Caki2 (cell line): ENCODE data around the gene PCSK1N. TPM values are rescaled to one million over a fixed set of nuclear protein-coding genes. Genes with fewer than 3 reads are reported as not detected.
"Not testable (repeated sequence)": the region's sequence is repeated elsewhere in the genome, so short reads cannot be mapped to it uniquely, and the experiment has no call there.

Source experiments
- DNase-seq: peaks from one replicate; pipeline ENCODE4 v3.0.0-alpha.2; 2015; ENCODE audit warnings: low read depth
- in situ Hi-C: cut with HindIII; loops from 2 replicates; pipeline ENCODE4 v1.10.0; 2016; ENCODE audit warnings: low sequenced_read_pairs, low pct_unique_long_range_greater_than_20kb, mixed read lengths
- total RNA-seq: library from RNA; depleted of rRNA; stranded (reverse); fragments of >200 nt; shearing (Covaris generic); gene quantifications from 2 replicates; pipeline ENCODE4 v1.2.3, GENCODE V29; 2014; ENCODE audit warnings: low replicate concordance; rRNA removed

PCSK1N gene
- 93.6 and 112 TPM in 2 replicates for total RNA-seq

GRCh38 chrX:48835524-48836329 is at the start of gene PCSK1N:
Gene PCSK1N, minus strand, starts transcription at chrX:48835610. Its CDS starts 78 bp downstream, at chrX:48835532.
- in situ Hi-C loops, result no loop called here
- peak; percentile 68 for DNase-seq

GRCh38 chrX:48883729-48884128 is 48.3 kb upstream of the PCSK1N start:
- in situ Hi-C loops, result no loop called here
- no peak for DNase-seq

- in situ Hi-C loops, DNase-seq: not testable (repeated sequence)
These were observed 41.5 kb upstream of the PCSK1N start for GRCh38 chrX:48876944-48877343.

- DNase-seq, in situ Hi-C loops: not testable (repeated sequence)
These were observed 36.6 kb upstream of the PCSK1N start for GRCh38 chrX:48872017-48872416.

GRCh38 chrX:48864210-48864609 is 28.8 kb upstream of the PCSK1N start:
- in situ Hi-C loops, result no loop called here
- peak; percentile 83 for DNase-seq

- DNase-seq, result peak; percentile 29
- in situ Hi-C loops, result no loop called here
These were observed 19.5 kb upstream of the PCSK1N start for GRCh38 chrX:48854898-48855297.

GRCh38 chrX:48854121-48854804 is 18.9 kb upstream of the PCSK1N start:
- in situ Hi-C loops, DNase-seq: not testable (repeated sequence)

- DNase-seq, in situ Hi-C loops: not testable (repeated sequence)
These were observed 18.1 kb upstream of the PCSK1N start for GRCh38 chrX:48853494-48853893.

GRCh38 chrX:48852857-48853256 is 17.4 kb upstream of the PCSK1N start:
- DNase-seq, result no peak
- in situ Hi-C loops, result no loop called here

- in situ Hi-C loops, result no loop called here
- no peak for DNase-seq
These were observed 13.4 kb upstream of the PCSK1N start for GRCh38 chrX:48848847-48849246.

GRCh38 chrX:48839686-48840085 is 4.3 kb upstream of the PCSK1N start:
- no peak for DNase-seq

GRCh38 chrX:48834383-48834709 is 1.1 kb downstream of the PCSK1N start:
- in situ Hi-C loops, result no loop called here
- DNase-seq, result no peak

More at GRCh38 chrX:48839686-48840085, 4.3 kb upstream of the PCSK1N start:
- in situ Hi-C loops, result no loop called here

- peak; percentile 5 for DNase-seq
- in situ Hi-C loops, result no loop called here
These were observed 1.8 kb downstream of the PCSK1N start for GRCh38 chrX:48833542-48834138.

GRCh38 chrX:48831909-48832291 is 3.5 kb downstream of the PCSK1N start:
- in situ Hi-C loops, result no loop called here
- DNase-seq, result no peak

GRCh38 chrX:48831136-48831908 is 4.1 kb downstream of the PCSK1N start:
- no peak for DNase-seq
- in situ Hi-C loops, result no loop called here

- in situ Hi-C loops, result no loop called here
- no peak for DNase-seq
These were observed 6.2 kb downstream of the PCSK1N start for GRCh38 chrX:48829016-48829735.

GRCh38 chrX:48827654-48827968 is 7.8 kb downstream of the PCSK1N start:
- in situ Hi-C loops, result no loop called here
- DNase-seq, result no peak
